Osteoblast (primary cell): ENCODE results near the gene ST3GAL3. TPM values are rescaled to one million over a fixed set of nuclear protein-coding genes. Genes with fewer than 3 reads are reported as not detected.

Experiments
- DNase-seq: peaks from one replicate; pipeline ENCODE4 v3.0.0; 2011; ENCODE audit warnings: low spot score, mixed read lengths; ENCODE audit not compliant: insufficient read length; ENCODE audit errors: missing footprints
- H2AFZ ChIP-seq: 2 replicates; pipeline ENCODE4 v1.6.0; 2011; ENCODE audit warnings: mild to moderate bottlenecking, low read length
- H3K27ac ChIP-seq: 2 replicates; pipeline ENCODE4 v1.5.1; 2011; ENCODE audit warnings: mild to moderate bottlenecking, low read depth, low read length, moderate library complexity
- H3K27me3 ChIP-seq: 2 replicates; pipeline ENCODE4 v1.6.0; 2012; ENCODE audit warnings: mild to moderate bottlenecking, control low read depth, inconsistent platforms, low read length, moderate library complexity; ENCODE audit not compliant: insufficient read depth
- H3K36me3 ChIP-seq: 2 replicates; pipeline ENCODE4 v1.5.1; 2011; ENCODE audit warnings: mild to moderate bottlenecking, low read length, control low read depth, moderate library complexity; ENCODE audit not compliant: insufficient read depth
- H3K4me1 ChIP-seq: 2 replicates; pipeline ENCODE4 v1.5.1; 2011; ENCODE audit warnings: mild to moderate bottlenecking, low read length, control low read depth, moderate library complexity; ENCODE audit not compliant: insufficient read depth
- H3K4me2 ChIP-seq: 2 replicates; pipeline ENCODE4 v1.6.0; 2011; ENCODE audit warnings: mild to moderate bottlenecking, low read length; ENCODE audit not compliant: insufficient read depth
- H3K4me3 ChIP-seq: fragments of 200-600 bp; sonication (generic); 3 replicates; pipeline ENCODE4 v1.5.1; 2012; ENCODE audit warnings: mild to moderate bottlenecking, low read length, inconsistent platforms; ENCODE audit not compliant: insufficient read depth
- H3K79me2 ChIP-seq: 2 replicates; pipeline ENCODE4 v1.6.0; 2012; ENCODE audit warnings: mild to moderate bottlenecking, low read length, control low read depth, inconsistent platforms; ENCODE audit not compliant: insufficient read depth
- H3K9me3 ChIP-seq: 2 replicates; pipeline ENCODE4 v1.5.1; 2011; ENCODE audit warnings: low read depth, low read length, control low read depth
- H4K20me1 ChIP-seq: 2 replicates; pipeline ENCODE4 v1.6.0; 2012; ENCODE audit warnings: mild to moderate bottlenecking, low read length, control low read depth; ENCODE audit not compliant: insufficient read depth
- total RNA-seq: library from RNA; depleted of rRNA; stranded (reverse); fragments of >200 nt; gene quantifications from 2 replicates; pipeline ENCODE4 v1.2.3, GENCODE V29; 2012
- TF ChIP-seq, protein P1 (sequence below): IDR thresholded peaks from 2 replicates; pipeline ENCODE4 v1.5.1; 2011; ENCODE audit warnings: mild to moderate bottlenecking, low read depth, low read length, moderate library complexity; ENCODE audit errors: extremely low read depth

The ST3GAL3 gene
- total RNA-seq, 1 donor = 18.5 TPM

DNA sequence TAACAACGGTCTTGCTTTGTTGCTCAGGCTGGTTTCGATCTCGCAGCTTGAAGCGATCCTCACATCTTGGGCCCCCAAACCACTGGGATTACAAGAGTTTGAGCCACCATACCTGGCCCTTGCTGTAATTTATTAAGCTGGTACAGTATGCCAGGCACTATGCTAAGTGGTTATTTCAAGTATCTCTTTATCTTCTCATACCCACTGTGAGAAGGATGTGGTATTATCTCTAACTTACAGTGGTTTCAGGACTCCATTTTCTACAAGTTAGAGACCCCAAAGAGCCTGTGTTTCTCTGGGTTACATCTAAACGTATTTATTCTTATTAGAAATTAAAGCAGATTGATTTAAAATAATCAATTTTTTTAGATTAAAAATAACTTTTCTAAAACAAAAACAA, 8.1 kb upstream of the ST3GAL3 start:
- peaks cover 6% of the 10 kb centered on the region for H3K79me2 ChIP-seq
- peaks cover 3% of the 10 kb centered on the region for H3K4me1 ChIP-seq
- no peak overlapping the region for H3K27ac ChIP-seq
- H4K20me1 ChIP-seq = peaks cover 7% of the 10 kb centered on the region
- H3K9me3 ChIP-seq = no peaks in the 10 kb centered on the region
- H2AFZ ChIP-seq = no peak overlapping the region
- H3K27me3 ChIP-seq = no peaks in the 10 kb centered on the region
- peaks cover 91% of the 10 kb centered on the region for H3K36me3 ChIP-seq
- no peak for DNase-seq
- TF ChIP-seq, protein P1, sequence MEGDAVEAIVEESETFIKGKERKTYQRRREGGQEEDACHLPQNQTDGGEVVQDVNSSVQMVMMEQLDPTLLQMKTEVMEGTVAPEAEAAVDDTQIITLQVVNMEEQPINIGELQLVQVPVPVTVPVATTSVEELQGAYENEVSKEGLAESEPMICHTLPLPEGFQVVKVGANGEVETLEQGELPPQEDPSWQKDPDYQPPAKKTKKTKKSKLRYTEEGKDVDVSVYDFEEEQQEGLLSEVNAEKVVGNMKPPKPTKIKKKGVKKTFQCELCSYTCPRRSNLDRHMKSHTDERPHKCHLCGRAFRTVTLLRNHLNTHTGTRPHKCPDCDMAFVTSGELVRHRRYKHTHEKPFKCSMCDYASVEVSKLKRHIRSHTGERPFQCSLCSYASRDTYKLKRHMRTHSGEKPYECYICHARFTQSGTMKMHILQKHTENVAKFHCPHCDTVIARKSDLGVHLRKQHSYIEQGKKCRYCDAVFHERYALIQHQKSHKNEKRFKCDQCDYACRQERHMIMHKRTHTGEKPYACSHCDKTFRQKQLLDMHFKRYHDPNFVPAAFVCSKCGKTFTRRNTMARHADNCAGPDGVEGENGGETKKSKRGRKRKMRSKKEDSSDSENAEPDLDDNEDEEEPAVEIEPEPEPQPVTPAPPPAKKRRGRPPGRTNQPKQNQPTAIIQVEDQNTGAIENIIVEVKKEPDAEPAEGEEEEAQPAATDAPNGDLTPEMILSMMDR = no peak
- H3K4me2 ChIP-seq = no peak overlapping the region
- H3K4me3 ChIP-seq = no peak overlapping the region

DNA sequence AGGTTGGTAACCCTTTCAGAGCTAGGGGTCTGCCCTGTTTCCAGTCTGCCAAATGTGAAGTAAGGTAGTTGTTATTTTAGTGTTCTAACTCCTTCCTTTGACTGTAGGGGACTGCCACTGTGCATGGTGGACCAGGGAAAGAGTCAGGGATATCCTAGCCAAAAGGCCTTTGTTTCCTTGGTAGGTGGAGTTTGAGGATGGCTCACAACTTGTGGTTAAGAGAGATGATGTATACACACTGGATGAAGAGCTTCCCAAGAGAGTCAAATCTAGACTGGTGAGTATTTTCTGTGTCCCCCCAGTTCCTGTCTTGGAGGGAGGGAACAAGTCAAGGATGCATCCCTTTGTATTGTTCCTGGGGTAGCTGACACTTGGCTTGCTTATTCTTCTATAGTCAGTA, 3.5 kb upstream of the ST3GAL3 start:
- Histone ChIP-seq H4K20me1 (peaks cover 8% of the 10 kb centered on the region), H3K36me3 (peaks cover 54% of the 10 kb centered on the region)
- no peak for DNase-seq

DNA sequence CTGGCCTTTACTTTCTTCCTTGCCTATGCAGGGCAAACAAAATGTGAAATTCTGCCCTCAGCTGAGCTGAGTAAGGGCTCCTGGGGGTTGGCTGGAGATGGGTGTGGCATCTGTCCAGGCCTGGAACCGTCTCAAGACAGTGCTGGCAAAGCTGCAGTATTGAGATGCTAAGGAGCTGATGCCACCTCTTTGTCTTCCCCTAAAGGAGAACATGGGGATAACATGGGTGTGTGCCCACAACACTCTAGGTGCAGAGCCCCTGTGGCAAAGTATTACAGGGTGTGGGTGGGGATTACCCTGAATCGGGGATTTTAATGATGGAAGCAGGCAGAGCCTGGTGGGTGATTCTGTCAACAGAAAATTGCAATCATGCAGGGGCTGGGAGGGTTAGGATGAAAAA, 2.5 kb upstream of the ST3GAL3 start:
- TF ChIP-seq, protein P1 = peak; percentile 53
- Histone ChIP-seq H3K4me2 (no peak overlapping the region), H3K27me3 (no peaks in the 10 kb centered on the region), H3K9me3 (no peaks in the 10 kb centered on the region), H3K4me1 (peaks cover 29% of the 10 kb centered on the region), H2AFZ (no peak overlapping the region), H3K4me3 (no peak overlapping the region), H3K36me3 (peaks cover 52% of the 10 kb centered on the region), H3K27ac (no peak overlapping the region), H4K20me1 (peaks cover 8% of the 10 kb centered on the region), H3K79me2 (peaks cover 27% of the 10 kb centered on the region)
- no peak for DNase-seq

More for the DNA sequence above, 3.5 kb upstream of the ST3GAL3 start:
- Histone ChIP-seq H3K4me3 (no peak overlapping the region), H3K4me1 (peaks cover 29% of the 10 kb centered on the region), H3K9me3 (no peaks in the 10 kb centered on the region), H3K4me2 (no peak overlapping the region), H2AFZ (no peak overlapping the region), H3K27me3 (no peaks in the 10 kb centered on the region), H3K79me2 (peaks cover 18% of the 10 kb centered on the region), H3K27ac (peak overlapping the region; percentile 34)
- TF ChIP-seq, protein P1 = no peak

DNA sequence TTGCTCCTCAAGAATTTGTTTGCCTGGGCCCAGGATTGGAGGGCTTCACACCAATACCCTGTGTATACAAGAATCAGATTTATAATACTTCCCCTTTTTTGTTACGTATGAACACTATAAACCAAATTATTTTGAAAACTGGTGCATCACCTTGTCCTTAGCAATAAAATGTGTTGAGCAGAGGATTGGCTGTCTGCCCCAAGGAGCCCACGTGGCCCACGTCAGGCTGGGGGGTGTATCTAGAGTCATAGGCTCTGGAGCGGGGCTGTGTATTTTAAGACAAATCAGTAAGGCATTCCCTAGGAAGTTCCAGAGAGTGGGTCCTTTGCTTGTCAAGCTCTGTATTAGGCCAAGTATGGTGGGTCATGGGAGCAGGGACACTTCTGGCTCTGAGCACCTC, 2.0 kb upstream of the ST3GAL3 start:
- H4K20me1 ChIP-seq = peaks cover 8% of the 10 kb centered on the region
- peak overlapping the region; percentile 16 for H3K27ac ChIP-seq
- H3K4me3 ChIP-seq = no peak overlapping the region
- peaks cover 29% of the 10 kb centered on the region for H3K79me2 ChIP-seq
- H3K36me3 ChIP-seq = peaks cover 49% of the 10 kb centered on the region
- no peaks in the 10 kb centered on the region for H3K9me3 ChIP-seq
- TF ChIP-seq, protein P1 = no peak
- H2AFZ ChIP-seq = no peak overlapping the region
- no peak overlapping the region for H3K4me2 ChIP-seq
- H3K27me3 ChIP-seq = no peaks in the 10 kb centered on the region
- peaks cover 30% of the 10 kb centered on the region for H3K4me1 ChIP-seq
- no peak for DNase-seq
